ENCODE results near the gene HLA-DMA. TPM values are rescaled to one million over a fixed set of nuclear protein-coding genes. Genes with fewer than 3 reads are reported as not detected.

Gene HLA-DMA
- total and polyA plus RNA-seq, 7 donors: 16.3 to 131 (median 22.2) TPM

GRCh38 chr6:32983964-32984621, 31.2 kb upstream of the HLA-DMA start:
- Histone ChIP-seq H3K9me3 (no peaks in the 10 kb centered on the region), H3K36me3 (peaks cover 18 to 30% (median 27%) of the 10 kb centered on the region in 4 donors), H3K4me1 (peaks cover 0 to 44% (median 24%) of the 10 kb centered on the region in 4 donors), H3K4me3 (no peak overlapping the region), H3K27ac (peak overlapping the region in 2 of 4 donors; percentile 75), H3K27me3 (no peaks in the 10 kb centered on the region)
- no peak for DNase-seq
- intact Hi-C loops (cut with DNase I): loop anchor here (1.0 to 2.0 kb wide), 2 partner anchors 51 to 99 kb away; no protein-coding TSS in a partner anchor
- WGBS, 2 donors: 40 to 54% methylated on average over 3 of the region's 3 CpGs
- TF ChIP-seq EP300 (IDR thresholded peaks at IDR 0.05) (no peak), CTCF (IDR thresholded peaks at IDR 0.05) (no peak), POLR2AphosphoS5 (IDR thresholded peaks at IDR 0.05) (no peak), POLR2A (IDR thresholded peaks at IDR 0.05) (no peak)

- TF ChIP-seq POLR2AphosphoS5 (IDR thresholded peaks at IDR 0.05) (peak in 2 of 4 donors; percentile 3 to 12), CTCF (IDR thresholded peaks at IDR 0.05) (no peak), EP300 (IDR thresholded peaks at IDR 0.05) (no peak), POLR2A (IDR thresholded peaks at IDR 0.05) (no peak)
- intact Hi-C loops (cut with DNase I): no loop called here
- Histone ChIP-seq H3K36me3 (peaks cover 20 to 37% (median 33%) of the 10 kb centered on the region in 4 donors), H3K4me3 (no peak overlapping the region), H3K27me3 (no peaks in the 10 kb centered on the region), H3K27ac (peak overlapping the region in 2 of 4 donors; percentile 75), H3K9me3 (no peaks in the 10 kb centered on the region), H3K4me1 (peaks cover 0 to 47% (median 27%) of the 10 kb centered on the region in 4 donors)
- 36 to 72% methylated on average over 1 of the region's 1 CpG for WGBS, 2 donors
- DNase-seq: no peak
Observed at GRCh38 chr6:32983493-32983848, 30.6 kb upstream of the HLA-DMA start.

GRCh38 chr6:32982702-32983492, 30.0 kb upstream of the HLA-DMA start:
- peak overlapping the region; percentile 51 to 75 (median 63) for H3K27ac ChIP-seq
- H3K27me3 ChIP-seq: no peaks in the 10 kb centered on the region
- TF ChIP-seq POLR2A (IDR thresholded peaks at IDR 0.05) (no peak), POLR2AphosphoS5 (IDR thresholded peaks at IDR 0.05) (peak in 2 of 4 donors; percentile 3 to 17), CTCF (IDR thresholded peaks at IDR 0.05) (no peak)
- intact Hi-C loops (cut with DNase I): no loop called here
- peaks cover 0 to 53% (median 29%) of the 10 kb centered on the region in 4 donors for H3K4me1 ChIP-seq
- no peak for DNase-seq
- H3K9me3 ChIP-seq: no peaks in the 10 kb centered on the region
- peaks cover 26 to 42% (median 39%) of the 10 kb centered on the region in 4 donors for H3K36me3 ChIP-seq
- WGBS, 2 donors: 21 to 57% methylated on average over 6 of the region's 6 CpGs
- H3K4me3 ChIP-seq: no peak overlapping the region

GRCh38 chr6:32982084-32982701, 29.3 kb upstream of the HLA-DMA start:
- intact Hi-C loops (cut with DNase I): no loop called here
- peaks cover 33 to 49% (median 46%) of the 10 kb centered on the region in 4 donors for H3K36me3 ChIP-seq
- WGBS, 2 donors: 17 to 47% methylated on average over 8 of the region's 8 CpGs
- no peak overlapping the region for H3K4me3 ChIP-seq
- H3K27me3 ChIP-seq: no peaks in the 10 kb centered on the region
- DNase-seq: no peak
- TF ChIP-seq POLR2AphosphoS5 (IDR thresholded peaks at IDR 0.05) (peak in 3 of 4 donors; percentile 10 to 41 (median 29)), CTCF (IDR thresholded peaks at IDR 0.05) (no peak)
- no peaks in the 10 kb centered on the region for H3K9me3 ChIP-seq
- H3K4me1 ChIP-seq: peaks cover 0 to 60% (median 36%) of the 10 kb centered on the region in 4 donors
- H3K27ac ChIP-seq: peak overlapping the region; percentile 51 to 75 (median 63)

Data from sigmoid colon (tissue), 7 donors.